Lung (tissue), 14 donors: ENCODE measurements around the gene PRAMEF15. TPM values are rescaled to one million over a fixed set of nuclear protein-coding genes. Genes with fewer than 3 reads are reported as not detected.
"Not testable (repeated sequence)": the region's sequence is repeated elsewhere in the genome, so short reads cannot be mapped to it uniquely, and the experiment has no call there.

Experiments
- ATAC-seq: fragments of 200-7000 bp; cut with Tn5 transposase; one replicate; pipeline ENCODE4 v1.9.1; 2020; ENCODE audit warnings: moderate number of reproducible peaks; ENCODE audit not compliant: insufficient read depth, low FRiP score
- DNase-seq, 3 donors: peaks; one replicate each; pipeline ENCODE4 v3.0.0-alpha.2; 2013 to 2017
- H3K27ac ChIP-seq, 2 donors: one replicate each; pipeline ENCODE4 v1.5.1; 2013; ENCODE audit warnings: mild to moderate bottlenecking in 2 of 2, moderate library complexity in 2 of 2, control low read depth in 1 of 2, inconsistent platforms in 1 of 2, low read depth in 1 of 2, low read length in 1 of 2
- H3K27me3 ChIP-seq, 3 donors: one replicate each; pipeline ENCODE4 v1.5.1; 2013; ENCODE audit warnings: low read length in 2 of 3; ENCODE audit not compliant: control insufficient read depth in 3 of 3, insufficient read depth in 3 of 3
- H3K36me3 ChIP-seq, 4 donors: one replicate each; pipeline ENCODE4 v1.5.1; 2013; ENCODE audit warnings: low read length in 4 of 4, mild to moderate bottlenecking in 1 of 4, moderate library complexity in 1 of 4; ENCODE audit not compliant: control insufficient read depth in 4 of 4, insufficient read depth in 4 of 4
- H3K4me1 ChIP-seq, 5 donors: one replicate each; pipeline ENCODE4 v1.5.1; 2013; ENCODE audit warnings: low read length in 5 of 5, mild to moderate bottlenecking in 2 of 5, moderate library complexity in 1 of 5; ENCODE audit not compliant: control insufficient read depth in 5 of 5, insufficient read depth in 5 of 5
- H3K4me3 ChIP-seq: one replicate; pipeline ENCODE4 v1.5.1; 2013; ENCODE audit warnings: mild to moderate bottlenecking, control low read depth, moderate library complexity
- H3K9ac ChIP-seq, 2 donors: one replicate each; pipeline ENCODE4 v1.5.1; 2013; ENCODE audit warnings: low read length in 2 of 2, control low read depth in 1 of 2; ENCODE audit not compliant: insufficient read depth in 1 of 2
- H3K9me3 ChIP-seq, 4 donors: one replicate each; pipeline ENCODE4 v1.5.1; 2013; ENCODE audit warnings: low read length in 3 of 4, mild to moderate bottlenecking in 1 of 4, moderate library complexity in 1 of 4; ENCODE audit not compliant: control insufficient read depth in 4 of 4, insufficient read depth in 3 of 4
- WGBS, 2 donors: extraction: QIAGEN DNeasy Blood & Tissue Kit; methylation state at CpG; one replicate each; pipeline ENCODE4 v1.1.7; 2013; 5-methylcytosine and 5-hydroxymethylcytosine counted together
- long read RNA-seq, 5 donors: transcript quantifications; one replicate each; lab custom pipeline, GENCODE V29; 2026
- polyA plus RNA-seq, 2 donors: library from polyadenylated mRNA; stranded (reverse); fragments of 200-250 nt; gene quantifications; one replicate each; pipeline ENCODE4 v1.2.1, GENCODE V29; 2013
- total RNA-seq, 2 donors: library from RNA; depleted of rRNA in 1 of 2; stranded (reverse); fragments of >200 nt in 1 of 2; gene quantifications; one replicate each; pipeline ENCODE4 v1.2.1, GENCODE V29; 2014 to 2021
- donor health status: Bipolar disorder and iron deficiency.
- donor health status: healthy.
- donor health status: DM: yes; HTN: yes; CAD: no.

The PRAMEF15 gene
- total RNA-seq (not detected), polyA plus RNA-seq (not detected)
- long read RNA-seq, donor 1, result 0 reads
- long read RNA-seq, donor 2, result 0 reads
- long read RNA-seq, donor 3, result 0 reads
- long read RNA-seq, donor 4, result 0 reads
- long read RNA-seq, donor 5, result 0 reads

GRCh38 chr1:13315281-13315680, at the start of gene PRAMEF15:
TSS of gene PRAMEF15 (plus strand) at chr1:13315581. CDS start at chr1:13318408, 2,827 bp downstream.
- not testable (repeated sequence) for H3K27ac ChIP-seq, H3K36me3 ChIP-seq, ATAC-seq, H3K9me3 ChIP-seq, H3K4me1 ChIP-seq, DNase-seq, H3K4me3 ChIP-seq, H3K9ac ChIP-seq, H3K27me3 ChIP-seq
- 61 to 74% methylated on average over 3 of the region's 4 CpGs for WGBS, 2 donors

DNA sequence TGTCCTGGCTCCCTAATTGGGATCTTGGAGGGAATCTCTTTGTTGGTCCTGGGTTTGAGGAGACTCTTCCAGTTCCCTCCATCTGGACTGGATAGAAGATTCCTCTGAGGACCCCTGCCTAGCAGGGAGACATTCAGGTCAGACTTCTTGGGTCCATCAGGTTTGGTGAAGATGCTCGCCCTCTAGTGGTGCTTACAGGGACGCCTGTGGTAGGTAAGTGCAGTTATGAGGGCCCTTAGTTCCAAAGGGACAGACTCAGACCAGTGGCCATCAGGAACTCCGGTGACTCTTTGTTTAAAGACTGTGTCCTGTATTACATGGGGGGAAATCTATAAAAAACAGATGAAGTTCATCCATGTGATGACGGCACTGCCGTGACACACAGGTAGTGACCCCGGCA, 38.4 kb upstream of the PRAMEF15 start:
- H3K4me3 ChIP-seq, ATAC-seq, H3K4me1 ChIP-seq, H3K27ac ChIP-seq, H3K36me3 ChIP-seq, H3K9ac ChIP-seq, DNase-seq, H3K27me3 ChIP-seq, H3K9me3 ChIP-seq: not testable (repeated sequence)
- WGBS, 2 donors, result 30 to 50% methylated on average over 3 to 5 of the region's 6 CpGs

- not testable (repeated sequence) for DNase-seq, H3K9ac ChIP-seq, H3K36me3 ChIP-seq, H3K27me3 ChIP-seq, ATAC-seq, H3K9me3 ChIP-seq, H3K27ac ChIP-seq, H3K4me3 ChIP-seq, H3K4me1 ChIP-seq
- WGBS, 2 donors, result 80 to 82% methylated on average over 3 of the region's 3 CpGs
Measured at GRCh38 chr1:13279617-13280016, 35.8 kb upstream of the PRAMEF15 start.

DNA sequence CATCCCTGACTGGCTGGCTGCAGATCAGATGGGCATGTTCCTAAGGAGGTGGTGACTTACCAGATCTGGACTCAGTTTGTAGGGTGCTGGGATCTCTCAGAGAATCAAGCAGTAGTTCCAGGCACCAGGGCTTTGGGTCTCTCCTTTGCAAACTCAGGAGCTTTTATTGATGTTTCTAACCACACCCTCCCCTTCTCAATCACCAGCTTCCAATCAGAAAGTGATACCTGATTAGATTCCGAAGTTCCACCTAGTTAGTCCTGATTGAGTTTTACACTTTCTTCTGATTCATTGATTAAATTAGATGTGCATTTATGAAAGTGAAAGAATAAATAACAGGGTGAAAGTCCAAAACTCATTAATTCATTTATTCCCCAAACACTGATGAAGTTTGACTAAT, 30.3 kb upstream of the PRAMEF15 start, which contains the start of gene PRAMEF8:
PRAMEF8 (minus strand) TSS at position 101 of the 400 bp plus-strand sequence. CDS start 1,046 bp downstream, outside the sequence.
- not testable (repeated sequence) for H3K4me1 ChIP-seq, H3K9me3 ChIP-seq, H3K36me3 ChIP-seq, H3K27me3 ChIP-seq, H3K9ac ChIP-seq, ATAC-seq, H3K4me3 ChIP-seq, H3K27ac ChIP-seq, DNase-seq
- no CpG with 5 or more reads among the region's 1 CpG for WGBS, 2 donors

- not testable (repeated sequence) for DNase-seq, ATAC-seq, H3K9me3 ChIP-seq, H3K27ac ChIP-seq, H3K4me1 ChIP-seq, H3K9ac ChIP-seq, H3K36me3 ChIP-seq, H3K27me3 ChIP-seq, H3K4me3 ChIP-seq
- WGBS, 2 donors, result 63 to 79% methylated on average over 2 of the region's 3 CpGs
Measured at GRCh38 chr1:13289030-13289429, 26.4 kb upstream of the PRAMEF15 start.

- ATAC-seq, DNase-seq: not testable (repeated sequence)
Measured at GRCh38 chr1:13297216-13297931, 18.0 kb upstream of the PRAMEF15 start.

GRCh38 chr1:13298699-13299098, 16.7 kb upstream of the PRAMEF15 start:
- not testable (repeated sequence) for H3K27ac ChIP-seq, H3K4me3 ChIP-seq, H3K9ac ChIP-seq, H3K27me3 ChIP-seq, H3K4me1 ChIP-seq, H3K36me3 ChIP-seq, ATAC-seq, H3K9me3 ChIP-seq, DNase-seq
- WGBS, 2 donors, result 96% methylated on average over 12 of the region's 27 CpGs; no CpG with 5 or more reads in 1 of the 2 donors

More at GRCh38 chr1:13297216-13297931, 18.0 kb upstream of the PRAMEF15 start:
- H3K9ac ChIP-seq, H3K27me3 ChIP-seq, H3K36me3 ChIP-seq, H3K27ac ChIP-seq, H3K4me3 ChIP-seq, H3K4me1 ChIP-seq, H3K9me3 ChIP-seq: not testable (repeated sequence)
- 87 to 100% methylated on average over 1 to 2 of the region's 5 CpGs for WGBS, 2 donors

DNA sequence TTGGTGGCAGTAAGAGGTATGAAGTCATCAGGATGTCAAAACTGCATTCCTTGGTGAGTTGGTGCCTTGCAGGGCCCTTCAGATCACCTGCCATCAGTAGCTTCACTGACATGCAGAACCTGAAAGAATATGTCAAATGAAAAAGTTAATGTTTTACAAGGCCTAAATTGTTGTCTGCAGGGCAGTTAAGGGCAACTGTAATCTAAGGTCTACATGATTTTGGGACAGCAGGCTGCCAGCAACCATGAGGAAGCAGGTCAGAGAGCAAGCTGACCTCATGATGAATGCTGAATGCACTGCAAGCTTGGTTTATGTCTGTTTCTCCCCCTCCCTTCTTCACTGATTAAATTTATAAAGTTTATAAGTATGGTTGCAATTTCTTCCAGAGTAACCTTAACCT, 13.2 kb upstream of the PRAMEF15 start:
- H3K4me3 ChIP-seq, H3K9me3 ChIP-seq, H3K4me1 ChIP-seq, ATAC-seq, DNase-seq, H3K27me3 ChIP-seq, H3K27ac ChIP-seq, H3K36me3 ChIP-seq, H3K9ac ChIP-seq: not testable (repeated sequence)
